Activated CD4-positive, alpha-beta T cell treated with anti-CD3 and anti-CD28 coated beads, Interleukin-2, amount 50 U/mL, for 48 hours (primary cell): ENCODE results near the gene MMP23B.
"Not testable (repeated sequence)": the region's sequence is repeated elsewhere in the genome, so short reads cannot be mapped to it uniquely, and the experiment has no call there.

Experiments
- DNase-seq, 2 experiments: peaks; one replicate each; pipeline ENCODE4 v3.0.0-alpha.2; 2020

MMP23B gene

GRCh38 chr1:1634613-1635012, 2.6 kb downstream of the MMP23B start:
- not testable (repeated sequence) for DNase-seq

DNA sequence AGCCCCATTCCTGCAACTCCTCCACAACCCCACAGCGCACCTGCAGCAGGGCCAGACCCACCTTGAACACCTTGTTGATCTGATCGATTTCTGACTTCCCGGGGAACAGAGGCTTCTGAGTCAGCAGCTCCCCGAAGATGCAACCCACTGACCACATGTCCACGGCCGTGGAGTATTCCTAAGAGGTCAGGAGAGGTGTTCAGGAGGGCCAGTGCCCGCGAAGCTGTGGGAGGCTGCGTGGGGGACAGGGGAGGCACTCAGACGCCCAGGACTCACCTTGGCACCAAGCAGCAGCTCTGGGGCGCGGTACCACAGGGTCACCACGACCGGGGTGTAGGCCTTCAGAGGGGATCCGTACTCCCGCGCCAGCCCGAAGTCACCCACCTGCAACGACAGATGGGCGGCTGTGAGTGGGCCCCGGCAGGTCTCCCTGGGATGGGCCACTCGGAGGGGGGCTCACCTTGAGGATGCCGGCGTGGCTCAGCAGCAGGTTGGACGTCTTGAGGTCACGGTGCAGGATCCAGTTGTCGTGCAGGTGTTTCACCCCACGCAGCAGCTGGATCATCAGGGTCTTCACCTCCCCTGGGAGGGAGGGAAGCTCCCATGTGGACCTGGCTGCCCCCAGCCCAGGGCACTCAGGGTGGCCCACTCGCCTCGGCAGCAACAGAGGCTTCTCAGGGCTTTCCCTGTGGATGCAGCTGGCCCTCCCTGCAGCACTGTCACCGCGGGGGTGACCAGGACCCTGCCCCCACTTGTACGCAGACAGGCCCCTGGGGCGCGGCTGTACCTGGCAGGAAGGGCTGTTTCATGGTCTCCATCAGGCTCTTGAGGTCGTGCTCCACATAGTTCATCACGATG, 4.9 kb downstream of the MMP23B start:
- not testable (repeated sequence) for DNase-seq

GRCh38 chr1:1637479-1637875, 5.5 kb downstream of the MMP23B start:
- DNase-seq = not testable (repeated sequence)

GRCh38 chr1:1638528-1638927, 6.6 kb downstream of the MMP23B start:
- not testable (repeated sequence) for DNase-seq

- DNase-seq = not testable (repeated sequence)
These were observed 7.4 kb downstream of the MMP23B start for GRCh38 chr1:1639368-1639767.

DNA sequence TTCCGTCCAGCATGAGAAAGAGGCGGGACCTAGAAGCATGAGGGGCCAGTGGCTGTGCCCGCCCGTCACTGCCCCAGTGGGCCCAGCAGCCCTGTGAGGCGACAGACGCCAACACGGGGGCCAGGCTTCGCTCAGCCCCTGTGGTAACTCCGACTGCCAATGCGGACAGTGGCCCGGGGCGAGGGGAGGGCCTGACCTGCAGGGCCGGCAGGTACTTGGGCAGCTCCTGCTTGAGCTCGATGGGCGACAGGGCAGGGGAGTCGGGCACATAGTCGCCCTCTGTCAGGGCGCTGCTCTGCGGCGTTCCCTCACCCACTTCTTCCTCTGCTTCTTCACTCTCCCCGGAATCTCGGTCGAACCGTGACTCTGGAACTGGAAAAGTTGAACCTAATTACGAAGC, 8.1 kb downstream of the MMP23B start:
- not testable (repeated sequence) for DNase-seq

- not testable (repeated sequence) for DNase-seq
These were observed 8.9 kb downstream of the MMP23B start for GRCh38 chr1:1640711-1641461.

GRCh38 chr1:1646326-1646725, 14.4 kb downstream of the MMP23B start:
- not testable (repeated sequence) for DNase-seq

- DNase-seq = not testable (repeated sequence)
These were observed 15.7 kb downstream of the MMP23B start for GRCh38 chr1:1647567-1648241.

GRCh38 chr1:1648265-1648664, 16.3 kb downstream of the MMP23B start:
- DNase-seq = not testable (repeated sequence)

DNA sequence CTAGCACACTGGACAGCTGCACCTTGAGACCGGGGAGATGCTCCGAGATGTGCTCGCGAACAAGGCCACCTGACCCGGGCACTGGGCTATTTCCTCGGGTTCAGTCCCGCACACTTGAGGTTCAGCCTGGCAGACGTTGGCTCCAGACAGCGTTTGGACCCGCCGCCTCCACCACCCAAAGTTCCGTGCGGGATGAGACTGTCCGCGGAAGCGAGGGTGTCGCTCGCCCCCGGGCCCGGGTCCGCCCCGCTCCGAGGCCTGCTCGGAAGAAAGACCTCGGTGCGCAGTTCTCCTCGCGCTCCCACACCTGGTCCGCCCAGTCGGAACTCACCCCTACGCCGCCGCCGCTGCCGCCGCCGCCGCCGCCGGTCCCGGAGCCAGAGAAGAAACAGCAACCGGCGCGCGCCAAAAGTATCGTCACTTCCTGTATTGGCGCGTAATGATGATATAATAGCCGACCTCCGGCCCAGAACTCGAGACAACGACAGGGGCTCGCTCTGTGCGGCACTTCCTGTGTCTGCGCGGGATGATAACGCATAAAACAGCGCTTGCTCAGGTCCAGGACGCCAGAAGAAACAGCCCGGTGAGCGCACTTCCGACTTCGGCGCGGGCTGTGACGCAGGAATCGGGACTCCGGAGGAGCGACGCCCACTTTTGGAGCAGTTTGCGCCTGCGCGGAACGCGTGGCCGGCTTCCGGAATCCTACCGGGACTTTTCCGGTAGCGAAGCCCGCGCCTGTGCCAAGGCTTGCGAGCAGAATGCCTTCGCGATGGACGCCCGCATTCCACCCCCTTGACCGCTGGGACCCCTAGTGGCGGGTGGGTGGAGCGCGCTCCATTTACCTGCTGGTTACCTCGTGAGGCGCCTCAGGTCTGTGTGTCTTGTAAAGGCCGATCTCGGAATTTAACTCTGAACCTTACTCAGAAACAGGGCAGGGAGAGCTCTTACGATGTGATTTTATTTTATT, 26.9 kb downstream of the MMP23B start, which contains the start of gene CDK11B:
CDK11B (minus strand) TSS at position 422 of the 967 bp plus-strand sequence. CDS start 1,519 bp downstream, outside the sequence.
- peak; percentile 99 to 100 for DNase-seq

- not testable (repeated sequence) for DNase-seq
These were observed 30.4 kb downstream of the MMP23B start for GRCh38 chr1:1662392-1662791.

- DNase-seq = not testable (repeated sequence)
These were observed 31.0 kb downstream of the MMP23B start for GRCh38 chr1:1662830-1663560.

- not testable (repeated sequence) for DNase-seq
These were observed 32.3 kb downstream of the MMP23B start for GRCh38 chr1:1664318-1664717.

GRCh38 chr1:1664941-1665814, 33.2 kb downstream of the MMP23B start:
- DNase-seq = no peak

DNA sequence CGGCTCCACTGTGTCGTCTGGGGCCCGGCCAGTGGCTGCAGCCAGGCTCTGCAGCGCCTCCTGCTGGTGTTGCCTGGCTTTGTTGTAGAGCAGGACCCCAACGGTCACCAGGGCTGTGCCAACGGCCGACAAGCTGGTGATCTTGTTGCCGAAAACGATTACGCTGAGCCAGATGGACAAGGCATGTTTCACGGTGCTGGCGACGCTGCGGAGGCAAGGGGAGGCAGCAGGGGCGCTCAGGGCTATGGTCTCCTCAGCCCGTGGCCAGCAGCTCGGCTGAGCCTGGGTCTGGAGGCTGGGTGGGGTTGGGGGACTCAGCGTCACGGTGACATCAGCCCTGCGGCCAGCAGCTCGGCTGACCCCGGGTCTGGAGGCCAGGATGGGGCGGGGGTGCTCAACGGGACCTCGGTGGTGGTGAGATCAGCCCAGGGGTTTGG, 33.9 kb downstream of the MMP23B start:
- peak; percentile 65 to 68 for DNase-seq

GRCh38 chr1:1666526-1666925, 34.6 kb downstream of the MMP23B start:
- no peak for DNase-seq

DNA sequence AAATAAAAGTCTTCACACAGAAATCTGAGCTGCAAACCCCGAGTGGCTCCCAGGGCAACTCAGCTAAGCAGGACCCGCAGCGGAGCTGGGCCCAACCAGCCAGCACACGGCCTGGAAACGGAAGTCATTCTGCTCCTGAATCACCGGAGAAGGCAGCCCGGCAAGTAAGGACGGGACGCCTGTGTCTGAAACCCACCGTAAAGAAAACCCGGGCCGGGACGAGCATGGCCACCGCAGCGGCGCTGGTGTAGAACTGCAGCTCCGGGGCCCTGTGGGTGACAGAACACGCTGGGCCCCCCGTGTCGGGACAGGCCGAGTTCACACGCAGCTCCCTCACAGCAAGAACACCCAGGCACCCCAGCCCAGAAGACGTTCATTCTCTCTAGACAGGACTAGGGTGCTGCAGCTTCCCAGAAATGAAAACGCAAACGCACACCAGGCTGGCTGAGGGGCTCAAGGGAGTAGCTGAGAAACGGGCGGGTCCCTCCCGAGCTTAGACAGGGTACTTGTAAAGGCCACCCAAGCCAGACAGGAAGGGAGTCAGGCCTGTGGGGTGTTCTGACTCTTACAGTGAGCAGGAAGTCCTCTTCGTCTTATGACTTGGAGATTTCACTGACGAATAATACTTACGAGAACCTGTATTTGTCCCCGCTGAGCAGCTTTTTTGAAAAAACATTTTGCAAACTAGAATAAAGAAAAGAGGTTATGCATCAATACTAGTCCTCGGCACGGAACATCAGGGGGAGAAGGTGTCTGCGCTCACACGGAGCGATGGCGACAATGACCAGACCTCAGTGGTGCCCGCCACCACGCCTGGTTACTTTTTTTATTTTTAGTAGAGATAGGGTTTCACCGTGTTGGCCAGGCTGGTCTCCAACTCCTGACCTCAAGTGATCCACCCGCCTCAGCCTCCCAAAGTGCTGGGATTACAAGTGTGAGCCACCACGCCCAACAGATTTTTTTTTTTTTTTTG, 37.8 kb downstream of the MMP23B start:
- no peak for DNase-seq

- DNase-seq = no peak
These were observed 38.9 kb downstream of the MMP23B start for GRCh38 chr1:1670866-1671265.
